ENCODE measurements around the gene DUSP5. TPM values are rescaled to one million over a fixed set of nuclear protein-coding genes. Genes with fewer than 3 reads are reported as not detected.
A peak's percentile ranks its signal among the peaks of the same experiment; 100 is the strongest.

DUSP5 gene, protein sequence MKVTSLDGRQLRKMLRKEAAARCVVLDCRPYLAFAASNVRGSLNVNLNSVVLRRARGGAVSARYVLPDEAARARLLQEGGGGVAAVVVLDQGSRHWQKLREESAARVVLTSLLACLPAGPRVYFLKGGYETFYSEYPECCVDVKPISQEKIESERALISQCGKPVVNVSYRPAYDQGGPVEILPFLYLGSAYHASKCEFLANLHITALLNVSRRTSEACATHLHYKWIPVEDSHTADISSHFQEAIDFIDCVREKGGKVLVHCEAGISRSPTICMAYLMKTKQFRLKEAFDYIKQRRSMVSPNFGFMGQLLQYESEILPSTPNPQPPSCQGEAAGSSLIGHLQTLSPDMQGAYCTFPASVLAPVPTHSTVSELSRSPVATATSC
- 8.5 and 10.1 TPM in 2 replicates for total RNA-seq

- Histone ChIP-seq H3K4me1 (ENCODE audit: insufficient read depth, low read length) (peaks cover 60% of the 10 kb centered on the region), H3K27me3 (ENCODE audit: insufficient read depth, low read length) (no peaks in the 10 kb centered on the region), H3K9me3 (ENCODE audit: low read depth, low read length) (no peaks in the 10 kb centered on the region), H3K36me3 (ENCODE audit: insufficient read depth, low read length) (no peaks in the 10 kb centered on the region), H4K20me1 (ENCODE audit: insufficient read depth, low read length) (peaks cover 21% of the 10 kb centered on the region), H2AFZ (ENCODE audit: low read length) (no peak within 1 kb of the TSS), H3K4me3 (ENCODE audit: insufficient read depth, low read length) (peak within 1 kb of the TSS; percentile 86), H3K27ac (ENCODE audit: low read depth, low read length) (peak within 1 kb of the TSS; percentile 97), H3K79me2 (ENCODE audit: insufficient read depth, low read length) (peaks cover 84% of the 10 kb centered on the region), H3K4me2 (ENCODE audit: insufficient read depth, low read length) (peak within 1 kb of the TSS; percentile 87)
- peak; percentile 97 for DNase-seq (ENCODE audit: insufficient read length, low spot score, missing footprints)
- TF ChIP-seq, protein P1, sequence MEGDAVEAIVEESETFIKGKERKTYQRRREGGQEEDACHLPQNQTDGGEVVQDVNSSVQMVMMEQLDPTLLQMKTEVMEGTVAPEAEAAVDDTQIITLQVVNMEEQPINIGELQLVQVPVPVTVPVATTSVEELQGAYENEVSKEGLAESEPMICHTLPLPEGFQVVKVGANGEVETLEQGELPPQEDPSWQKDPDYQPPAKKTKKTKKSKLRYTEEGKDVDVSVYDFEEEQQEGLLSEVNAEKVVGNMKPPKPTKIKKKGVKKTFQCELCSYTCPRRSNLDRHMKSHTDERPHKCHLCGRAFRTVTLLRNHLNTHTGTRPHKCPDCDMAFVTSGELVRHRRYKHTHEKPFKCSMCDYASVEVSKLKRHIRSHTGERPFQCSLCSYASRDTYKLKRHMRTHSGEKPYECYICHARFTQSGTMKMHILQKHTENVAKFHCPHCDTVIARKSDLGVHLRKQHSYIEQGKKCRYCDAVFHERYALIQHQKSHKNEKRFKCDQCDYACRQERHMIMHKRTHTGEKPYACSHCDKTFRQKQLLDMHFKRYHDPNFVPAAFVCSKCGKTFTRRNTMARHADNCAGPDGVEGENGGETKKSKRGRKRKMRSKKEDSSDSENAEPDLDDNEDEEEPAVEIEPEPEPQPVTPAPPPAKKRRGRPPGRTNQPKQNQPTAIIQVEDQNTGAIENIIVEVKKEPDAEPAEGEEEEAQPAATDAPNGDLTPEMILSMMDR (IDR thresholded peaks at IDR 0.05; ENCODE audit: extremely low read depth, low read depth, low read length): no peak
Observed at GRCh38 chr10:110497438-110498086, at the start of gene DUSP5. DUSP5 (plus strand) TSS chr10:110497907; CDS start chr10:110498122, 215 bp downstream.

- no peak overlapping the region for H2AFZ ChIP-seq (ENCODE audit: low read length)
- no peak for DNase-seq (ENCODE audit: insufficient read length, low spot score, missing footprints)
- H3K36me3 ChIP-seq (ENCODE audit: insufficient read depth, low read length): no peaks in the 10 kb centered on the region
- no peaks in the 10 kb centered on the region for H4K20me1 ChIP-seq (ENCODE audit: insufficient read depth, low read length)
- H3K27ac ChIP-seq (ENCODE audit: low read depth, low read length): no peak overlapping the region
- peaks cover 16% of the 10 kb centered on the region for H3K4me1 ChIP-seq (ENCODE audit: insufficient read depth, low read length)
- H3K4me2 ChIP-seq (ENCODE audit: insufficient read depth, low read length): no peak overlapping the region
- H3K4me3 ChIP-seq (ENCODE audit: insufficient read depth, low read length): no peak overlapping the region
- TF ChIP-seq, protein P1 (IDR thresholded peaks at IDR 0.05; ENCODE audit: extremely low read depth, low read depth, low read length): no peak
- no peaks in the 10 kb centered on the region for H3K27me3 ChIP-seq (ENCODE audit: insufficient read depth, low read length)
- H3K9me3 ChIP-seq (ENCODE audit: low read depth, low read length): no peaks in the 10 kb centered on the region
- H3K79me2 ChIP-seq (ENCODE audit: insufficient read depth, low read length): no peaks in the 10 kb centered on the region
Observed at GRCh38 chr10:110448682-110449418, 48.9 kb upstream of the DUSP5 start.

GRCh38 chr10:110455446-110455845, 42.3 kb upstream of the DUSP5 start:
- no peaks in the 10 kb centered on the region for H3K36me3 ChIP-seq (ENCODE audit: insufficient read depth, low read length)
- H3K27ac ChIP-seq (ENCODE audit: low read depth, low read length): no peak overlapping the region
- H3K4me1 ChIP-seq (ENCODE audit: insufficient read depth, low read length): peaks cover 21% of the 10 kb centered on the region
- H3K4me3 ChIP-seq (ENCODE audit: insufficient read depth, low read length): no peak overlapping the region
- H3K79me2 ChIP-seq (ENCODE audit: insufficient read depth, low read length): no peaks in the 10 kb centered on the region
- no peaks in the 10 kb centered on the region for H3K9me3 ChIP-seq (ENCODE audit: low read depth, low read length)
- H3K4me2 ChIP-seq (ENCODE audit: insufficient read depth, low read length): no peak overlapping the region
- H4K20me1 ChIP-seq (ENCODE audit: insufficient read depth, low read length): no peaks in the 10 kb centered on the region
- H2AFZ ChIP-seq (ENCODE audit: low read length): no peak overlapping the region
- no peaks in the 10 kb centered on the region for H3K27me3 ChIP-seq (ENCODE audit: insufficient read depth, low read length)
- DNase-seq (ENCODE audit: insufficient read length, low spot score, missing footprints): no peak
- TF ChIP-seq, protein P1 (IDR thresholded peaks at IDR 0.05; ENCODE audit: extremely low read depth, low read depth, low read length): no peak

All from osteoblast (primary cell).